GM19043 (cell line): ENCODE results near the gene TNXB.

Experiments used
- ATAC-seq: cut with Tn5 transposase; IDR thresholded peaks from one replicate; pipeline ENCODE4 v1.9.1; 2021; ENCODE audit warnings: low read depth; ENCODE audit not compliant: unreplicated experiment

The TNXB gene

GRCh38 chr6:32087574-32088486, 21.3 kb downstream of the TNXB start:
- ATAC-seq = no peak

- no peak for ATAC-seq
Measured at GRCh38 chr6:32086661-32087573, 22.2 kb downstream of the TNXB start.

- ATAC-seq = no peak
Measured at GRCh38 chr6:32085759-32086459, 23.2 kb downstream of the TNXB start.

- ATAC-seq = no peak
Measured at GRCh38 chr6:32084780-32085179, 24.4 kb downstream of the TNXB start.

- ATAC-seq = no peak
Measured at GRCh38 chr6:32083812-32084768, 25.0 kb downstream of the TNXB start.

GRCh38 chr6:32082935-32083334, 26.2 kb downstream of the TNXB start:
- no peak for ATAC-seq

- ATAC-seq = no peak
Measured at GRCh38 chr6:32082478-32082877, 26.7 kb downstream of the TNXB start.

GRCh38 chr6:32081168-32081990, 27.8 kb downstream of the TNXB start:
- no peak for ATAC-seq

- no peak for ATAC-seq
Measured at GRCh38 chr6:32079566-32080290, 29.4 kb downstream of the TNXB start.

GRCh38 chr6:32076321-32076809, 32.8 kb downstream of the TNXB start:
- no peak for ATAC-seq

- ATAC-seq = no peak
Measured at GRCh38 chr6:32075781-32076180, 33.4 kb downstream of the TNXB start.

GRCh38 chr6:32074996-32075532, 34.1 kb downstream of the TNXB start:
- no peak for ATAC-seq

- no peak for ATAC-seq
Measured at GRCh38 chr6:32073613-32074012, 35.5 kb downstream of the TNXB start.

- no peak for ATAC-seq
Measured at GRCh38 chr6:32073101-32073500, 36.0 kb downstream of the TNXB start.

- ATAC-seq = no peak
Measured at GRCh38 chr6:32070814-32071543, 38.2 kb downstream of the TNXB start.

GRCh38 chr6:32069878-32070515, 39.1 kb downstream of the TNXB start:
- ATAC-seq = no peak

- ATAC-seq = no peak
Measured at GRCh38 chr6:32069460-32069859, 39.7 kb downstream of the TNXB start.
